Measurements from ENCODE around the gene STAP1. TPM values are rescaled to one million over a fixed set of nuclear protein-coding genes. Genes with fewer than 3 reads are reported as not detected.

Gene STAP1
- total RNA-seq, 4 donors from 2014 or later, result 0.59 to 0.90 TPM; not detected in 2

GRCh38 chr4:67556436-67556835 lies 2.1 kb upstream of the STAP1 start:
- no peaks in the 10 kb centered on the region for H3K9me3 ChIP-seq
- no peak overlapping the region for H3K4me3 ChIP-seq
- no peaks in the 10 kb centered on the region for H3K27me3 ChIP-seq
- H3K27ac ChIP-seq, result no peak overlapping the region
- no peak for DNase-seq
- H3K4me1 ChIP-seq, result no peaks in the 10 kb centered on the region
- TF ChIP-seq CTCF (IDR thresholded peaks at IDR 0.05), result no peak
- no peak for TF ChIP-seq POLR2A (IDR thresholded peaks at IDR 0.05)
- H3K36me3 ChIP-seq, result no peaks in the 10 kb centered on the region
- intact Hi-C loops (cut with DNase I; ENCODE audit: low total_unique reads), result no loop called here

GRCh38 chr4:67565284-67565683 lies 6.8 kb downstream of the STAP1 start:
- H3K9me3 ChIP-seq, result no peaks in the 10 kb centered on the region
- no peaks in the 10 kb centered on the region for H3K4me1 ChIP-seq
- H3K36me3 ChIP-seq, result no peaks in the 10 kb centered on the region
- no peak overlapping the region for H3K27ac ChIP-seq
- DNase-seq, result no peak
- intact Hi-C loops (cut with DNase I; ENCODE audit: low total_unique reads), result no loop called here
- no peak for TF ChIP-seq CTCF (IDR thresholded peaks at IDR 0.05)
- TF ChIP-seq POLR2A (IDR thresholded peaks at IDR 0.05), result no peak
- H3K27me3 ChIP-seq, result no peaks in the 10 kb centered on the region
- no peak overlapping the region for H3K4me3 ChIP-seq

- DNase-seq, result no peak
- no peak overlapping the region for H3K4me3 ChIP-seq
- no peaks in the 10 kb centered on the region for H3K36me3 ChIP-seq
- TF ChIP-seq CTCF (IDR thresholded peaks at IDR 0.05) (no peak), POLR2A (IDR thresholded peaks at IDR 0.05) (no peak)
- H3K9me3 ChIP-seq, result no peaks in the 10 kb centered on the region
- H3K4me1 ChIP-seq, result no peaks in the 10 kb centered on the region
- no peaks in the 10 kb centered on the region for H3K27me3 ChIP-seq
- H3K27ac ChIP-seq, result no peak overlapping the region
- intact Hi-C loops (cut with DNase I; ENCODE audit: low total_unique reads), result no loop called here
Observed at GRCh38 chr4:67566335-67566734, 7.8 kb downstream of the STAP1 start.

- no peaks in the 10 kb centered on the region for H3K36me3 ChIP-seq
- TF ChIP-seq POLR2A (IDR thresholded peaks at IDR 0.05) (no peak), CTCF (IDR thresholded peaks at IDR 0.05) (no peak)
- no peak for DNase-seq
- intact Hi-C loops (cut with DNase I; ENCODE audit: low total_unique reads), result no loop called here
- no peaks in the 10 kb centered on the region for H3K9me3 ChIP-seq
- no peak overlapping the region for H3K27ac ChIP-seq
- H3K4me3 ChIP-seq, result no peak overlapping the region
- no peaks in the 10 kb centered on the region for H3K4me1 ChIP-seq
- H3K27me3 ChIP-seq, result no peaks in the 10 kb centered on the region
Observed at GRCh38 chr4:67568820-67569219, 10.3 kb downstream of the STAP1 start.

GRCh38 chr4:67570537-67570936 lies 12.0 kb downstream of the STAP1 start:
- H3K4me1 ChIP-seq, result no peaks in the 10 kb centered on the region
- TF ChIP-seq CTCF (IDR thresholded peaks at IDR 0.05) (no peak), POLR2A (IDR thresholded peaks at IDR 0.05) (no peak)
- intact Hi-C loops (cut with DNase I; ENCODE audit: low total_unique reads), result no loop called here
- no peaks in the 10 kb centered on the region for H3K36me3 ChIP-seq
- H3K4me3 ChIP-seq, result no peak overlapping the region
- H3K9me3 ChIP-seq, result no peaks in the 10 kb centered on the region
- H3K27ac ChIP-seq, result no peak overlapping the region
- H3K27me3 ChIP-seq, result no peaks in the 10 kb centered on the region
- DNase-seq, result no peak
